Activated CD4-positive, alpha-beta T cell treated with anti-CD3 and anti-CD28 coated beads for 36 hours (primary cell): ENCODE measurements around the gene TLE5. TPM values are rescaled to one million over a fixed set of nuclear protein-coding genes. Genes with fewer than 3 reads are reported as not detected.

Experiments used
- ATAC-seq: fragments of 200-7000 bp; cut with Tn5 transposase; one replicate; pipeline ENCODE4 v1.10.0; 2021; ENCODE audit warnings: mild to moderate bottlenecking, moderate library complexity
- CTCF ChIA-PET: fragments of 350-600 bp; sonication (Branson Sonifier 250); formaldehyde crosslinking; loops from one replicate; lab custom pipeline; 2021; ENCODE audit warnings: antibody characterized with exemption; lab: Charles Lee
- POLR2A ChIA-PET: fragments of 350-600 bp; sonication (Branson Sonifier 250); formaldehyde crosslinking; loops from one replicate; lab custom pipeline; 2021; ENCODE audit warnings: antibody characterized with exemption, inconsistent platforms; lab: Charles Lee
- DNase-seq: peaks from one replicate; pipeline ENCODE4 v3.0.0-alpha.2; 2020
- H3K27ac Mint-ChIP-seq: one replicate; pipeline ENCODE4 v1.8.0; 2021; ENCODE audit warnings: mixed read lengths
- H3K27me3 Mint-ChIP-seq: one replicate; pipeline ENCODE4 v1.8.0; 2021; ENCODE audit warnings: mixed read lengths
- H3K36me3 Mint-ChIP-seq: one replicate; pipeline ENCODE4 v1.8.0; 2021; ENCODE audit warnings: low read depth, mixed read lengths
- H3K4me1 Mint-ChIP-seq: one replicate; pipeline ENCODE4 v1.8.0; 2021; ENCODE audit warnings: mixed read lengths
- H3K4me3 Mint-ChIP-seq: one replicate; pipeline ENCODE4 v1.8.0; 2021; ENCODE audit warnings: mild to moderate bottlenecking, moderate library complexity, mixed read lengths
- H3K9me3 Mint-ChIP-seq: one replicate; pipeline ENCODE4 v1.8.0; 2021; ENCODE audit warnings: low read depth, mixed read lengths
- intact Hi-C, 2 experiments: fragments of 100-400 bp; cut with DNase I in 1 of 2; cut with micrococcal nuclease in 1 of 2; formaldehyde crosslinking; loops; one replicate each; pipeline versions ENCODE4 v1.14.2 to v1.15.1; 2022 to 2024; cut with DNase I, micrococcal nuclease
- total RNA-seq, 2 experiments: library from RNA; stranded (reverse); gene quantifications; one replicate each; pipeline ENCODE4 v1.2.3, GENCODE V29; 2021

Gene TLE5, protein sequence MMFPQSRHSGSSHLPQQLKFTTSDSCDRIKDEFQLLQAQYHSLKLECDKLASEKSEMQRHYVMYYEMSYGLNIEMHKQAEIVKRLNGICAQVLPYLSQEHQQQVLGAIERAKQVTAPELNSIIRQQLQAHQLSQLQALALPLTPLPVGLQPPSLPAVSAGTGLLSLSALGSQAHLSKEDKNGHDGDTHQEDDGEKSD
- 100 to 1,000 TPM; 349 to 533 TPM for total RNA-seq

DNA sequence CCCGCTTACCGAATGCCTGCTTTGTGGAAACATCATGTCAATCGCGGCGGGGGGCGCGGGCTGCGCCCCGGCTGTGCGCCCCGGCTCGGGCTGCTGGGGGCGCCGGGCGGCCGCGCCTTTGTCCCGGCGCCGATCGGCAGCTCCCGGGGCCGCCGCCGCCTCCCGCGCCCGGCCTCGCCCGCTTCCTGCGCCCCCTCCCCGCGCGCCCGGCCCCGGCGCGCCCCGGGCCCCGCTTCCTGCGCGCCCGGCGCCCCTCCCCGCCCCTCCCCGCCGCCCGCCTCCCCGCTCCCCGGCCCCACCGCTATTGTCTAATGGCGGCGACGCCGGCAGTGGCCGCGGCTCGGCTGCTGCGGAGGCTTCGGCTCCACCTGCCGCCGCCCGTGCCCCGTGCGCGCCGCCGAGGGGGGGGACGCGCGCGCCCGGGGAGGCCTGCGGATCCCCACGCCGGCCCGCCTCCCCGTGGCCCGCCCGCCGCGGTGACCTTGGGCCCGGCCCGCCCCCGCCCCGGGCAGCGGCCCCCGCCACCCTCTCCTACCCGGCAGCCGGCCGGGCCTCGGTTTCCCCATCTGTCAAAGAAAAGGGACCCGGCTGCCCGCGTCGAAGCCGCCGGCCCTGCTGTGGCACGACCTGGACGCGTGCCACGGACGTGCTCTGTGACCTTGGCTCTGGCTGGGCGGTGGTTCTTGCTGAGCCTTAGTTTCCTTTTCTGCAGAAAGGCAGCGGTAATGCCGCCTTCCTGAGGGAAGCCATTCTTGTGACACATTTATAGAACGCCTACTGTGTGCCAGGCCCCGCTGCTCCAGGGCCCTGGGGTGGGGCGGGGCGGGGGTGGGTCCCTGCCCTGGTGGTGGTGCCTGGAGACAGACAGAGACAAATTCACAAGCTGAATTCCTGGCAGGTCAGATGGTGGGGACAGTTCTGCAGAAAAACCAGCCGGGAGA lies at the start of gene TLE5:
TLE5 (minus strand) TSS at position 331 of the 941 bp plus-strand sequence; CDS start at position 36, 295 bp downstream.
- Mint-ChIP-seq H3K27me3 (no peaks in the 10 kb centered on the region), H3K36me3 (peaks cover 26% of the 10 kb centered on the region), H3K4me1 (peaks cover 35% of the 10 kb centered on the region), H3K9me3 (no peaks in the 10 kb centered on the region), H3K27ac (peak within 1 kb of the TSS; percentile 97), H3K4me3 (peak within 1 kb of the TSS; percentile 82)
- ChIA-PET POLR2A (interaction anchor here (2.2 kb wide), 1 partner anchor 10 kb away, joined by 6 read pairs; no protein-coding TSS in a partner anchor), CTCF (interaction anchor here (1.2 to 1.6 kb wide), 3 partner anchors 10 to 42 kb away, joined by 3 to 6 read pairs (median 4); no protein-coding TSS in a partner anchor)
- DNase-seq = peak; percentile 83
- intact Hi-C loops = loop anchor here (1.0 to 10.0 kb wide), 6 partner anchors 27 to 442 kb away; partner anchors contain the start of genes DOHH (in 1 of the 2), FZR1 (in 1 of the 2), NCLN (in 1 of the 2) and TLE6 (in 1 of the 2)
- peak; percentile 71 for ATAC-seq

DNA sequence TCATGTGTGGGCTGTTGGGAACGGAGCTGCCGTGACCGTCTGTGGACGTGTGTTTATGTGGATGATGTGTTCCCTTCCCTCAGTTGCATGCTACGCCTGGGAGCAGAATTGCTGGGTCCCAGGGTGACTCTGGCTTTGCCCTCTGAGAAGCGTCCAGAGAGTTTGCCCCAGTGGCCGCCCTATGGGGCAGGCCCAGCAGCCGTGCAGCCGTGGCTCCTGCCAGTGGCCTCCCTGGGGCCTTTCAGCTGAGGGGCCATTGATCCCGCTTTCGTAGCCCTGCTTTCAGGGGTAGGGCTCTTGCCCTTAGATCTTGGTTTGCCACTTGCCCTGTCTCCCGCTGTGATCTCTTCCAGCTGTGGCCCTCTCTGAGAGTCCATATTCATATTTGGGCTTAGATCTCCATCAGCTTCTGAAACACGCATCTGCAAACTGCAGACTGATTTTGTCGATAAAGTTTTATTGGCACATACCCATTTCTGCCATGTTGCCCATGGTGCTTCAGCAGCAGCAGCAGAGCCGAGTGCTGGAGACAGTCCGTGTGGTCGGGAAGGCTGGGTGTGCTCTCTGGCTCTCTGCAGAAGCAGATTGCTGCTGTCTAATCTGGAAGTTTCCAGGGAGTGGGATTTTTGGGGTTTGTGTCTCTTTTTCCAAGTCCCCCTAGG lies 49.4 kb upstream of the TLE5 start:
- Mint-ChIP-seq H3K4me3 (no peak overlapping the region), H3K27ac (no peak overlapping the region), H3K36me3 (no peaks in the 10 kb centered on the region), H3K4me1 (peaks cover 2% of the 10 kb centered on the region), H3K27me3 (no peaks in the 10 kb centered on the region), H3K9me3 (no peaks in the 10 kb centered on the region)
- ATAC-seq (no peak), DNase-seq (no peak)
- POLR2A ChIA-PET = interaction anchor here (1.0 kb wide), 1 partner anchor 27 kb away, joined by 4 read pairs; no protein-coding TSS in a partner anchor
- intact Hi-C loops = no loop called here
- CTCF ChIA-PET = interaction anchor here (0.5 kb wide), 1 partner anchor 129 kb away, joined by 3 read pairs; no protein-coding TSS in a partner anchor

DNA sequence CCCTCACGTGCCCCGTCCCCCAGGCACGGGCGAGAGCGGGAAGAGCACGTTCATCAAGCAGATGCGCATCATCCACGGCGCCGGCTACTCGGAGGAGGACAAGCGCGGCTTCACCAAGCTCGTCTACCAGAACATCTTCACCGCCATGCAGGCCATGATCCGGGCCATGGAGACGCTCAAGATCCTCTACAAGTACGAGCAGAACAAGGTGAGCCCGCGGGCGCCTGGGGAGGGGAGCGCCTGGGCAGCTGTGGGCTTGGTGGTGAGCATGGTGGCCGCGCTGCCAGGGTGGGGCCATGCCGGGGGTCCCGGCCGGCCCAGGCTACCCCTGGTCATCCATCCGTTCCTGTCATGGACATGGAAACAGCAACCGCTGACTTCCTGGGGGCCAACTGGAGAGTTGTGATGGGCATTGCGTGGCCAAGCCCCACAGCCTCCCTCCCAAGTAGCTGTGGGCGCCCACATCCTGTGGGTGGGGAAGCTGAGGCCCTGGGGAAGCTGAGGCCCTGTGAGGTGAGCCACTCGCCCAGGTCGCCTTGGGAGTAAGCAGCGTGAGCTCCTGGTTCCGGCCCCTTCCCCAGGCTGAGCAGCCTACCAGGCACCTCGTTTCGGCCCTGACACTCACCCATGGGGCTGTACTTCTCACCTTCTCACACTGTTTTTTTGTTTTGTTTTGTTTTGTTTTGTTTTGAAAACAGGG lies 48.0 kb upstream of the TLE5 start:
- ChIA-PET POLR2A (interaction anchor here (1.0 kb wide), 1 partner anchor 25 kb away, joined by 4 read pairs; no protein-coding TSS in a partner anchor), CTCF (interaction anchor here (0.5 to 3.1 kb wide), 6 partner anchors 14 to 156 kb away, joined by 3 to 10 read pairs (median 4); partner anchors contain the start of gene TLE6)
- no peak overlapping the region for H3K4me3 Mint-ChIP-seq
- intact Hi-C loops = no loop called here
- no peak overlapping the region for H3K27ac Mint-ChIP-seq
- no peaks in the 10 kb centered on the region for H3K27me3 Mint-ChIP-seq
- DNase-seq (no peak), ATAC-seq (no peak)
- no peaks in the 10 kb centered on the region for H3K9me3 Mint-ChIP-seq
- H3K4me1 Mint-ChIP-seq = peaks cover 2% of the 10 kb centered on the region
- H3K36me3 Mint-ChIP-seq = no peaks in the 10 kb centered on the region

DNA sequence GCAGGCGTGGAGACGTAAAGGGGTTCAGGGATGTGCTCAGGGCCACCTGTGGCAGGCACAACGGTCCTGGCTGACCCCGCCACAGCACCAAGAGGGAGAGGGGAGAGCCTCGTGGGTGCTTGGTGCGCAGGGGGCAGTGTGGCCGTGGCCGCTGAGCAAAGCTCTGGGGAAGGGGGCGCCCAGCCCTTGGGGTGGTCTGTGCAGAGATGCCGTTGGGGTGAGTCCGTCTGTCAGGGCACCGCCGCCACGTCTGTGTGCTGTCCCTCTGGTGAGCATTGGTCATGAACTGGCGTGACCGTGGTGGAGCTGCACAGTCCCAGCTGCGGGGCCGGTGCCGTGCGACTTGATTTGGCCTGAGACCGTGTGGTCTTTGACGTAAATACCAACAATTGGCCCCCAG lies 47.2 kb upstream of the TLE5 start:
- H3K9me3 Mint-ChIP-seq = no peaks in the 10 kb centered on the region
- no peak overlapping the region for H3K4me3 Mint-ChIP-seq
- no peak for ATAC-seq
- H3K4me1 Mint-ChIP-seq = peaks cover 2% of the 10 kb centered on the region
- no peak for DNase-seq
- H3K36me3 Mint-ChIP-seq = no peaks in the 10 kb centered on the region
- no peaks in the 10 kb centered on the region for H3K27me3 Mint-ChIP-seq
- POLR2A ChIA-PET = no interaction called here
- H3K27ac Mint-ChIP-seq = no peak overlapping the region
- intact Hi-C loops = loop anchor here (5.0 to 10.0 kb wide), 2 partner anchors 42 to 465 kb away; no protein-coding TSS in a partner anchor
- CTCF ChIA-PET = interaction anchor here (0.5 to 3.1 kb wide), 7 partner anchors 11 to 155 kb away, joined by 3 to 10 read pairs (median 4); partner anchors contain the start of gene TLE6

DNA sequence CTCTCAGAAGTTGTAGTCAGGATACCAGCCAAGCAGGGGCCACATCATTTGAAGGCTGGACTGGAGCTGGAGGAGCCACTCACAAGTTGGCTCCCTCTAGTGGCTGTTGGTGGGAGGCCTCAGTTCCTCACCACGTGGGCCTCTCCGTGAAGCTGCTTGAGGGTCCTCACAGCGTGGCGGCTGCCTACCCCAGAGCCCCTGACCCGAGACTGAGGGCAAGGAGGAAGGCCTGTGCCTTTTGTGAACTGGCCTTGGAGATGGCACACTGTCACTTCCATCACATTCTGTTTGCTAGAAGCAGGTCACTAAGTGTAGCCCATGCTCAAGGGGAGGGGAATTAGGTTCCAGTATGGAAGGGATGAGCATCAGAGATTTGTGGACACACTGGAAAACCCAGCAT lies 46.5 kb upstream of the TLE5 start:
- intact Hi-C loops = loop anchor here (1.0 to 10.0 kb wide), 4 partner anchors 32 to 464 kb away; no protein-coding TSS in a partner anchor
- no peaks in the 10 kb centered on the region for H3K27me3 Mint-ChIP-seq
- ChIA-PET CTCF (interaction anchor here (0.6 to 3.1 kb wide), 16 partner anchors 10 to 158 kb away, joined by 3 to 10 read pairs (median 4); no protein-coding TSS in a partner anchor), POLR2A (no interaction called here)
- H3K4me1 Mint-ChIP-seq = peaks cover 6% of the 10 kb centered on the region
- no peaks in the 10 kb centered on the region for H3K9me3 Mint-ChIP-seq
- no peak overlapping the region for H3K27ac Mint-ChIP-seq
- DNase-seq (peak; percentile 84), ATAC-seq (peak; percentile 80)
- H3K36me3 Mint-ChIP-seq = no peaks in the 10 kb centered on the region
- no peak overlapping the region for H3K4me3 Mint-ChIP-seq

DNA sequence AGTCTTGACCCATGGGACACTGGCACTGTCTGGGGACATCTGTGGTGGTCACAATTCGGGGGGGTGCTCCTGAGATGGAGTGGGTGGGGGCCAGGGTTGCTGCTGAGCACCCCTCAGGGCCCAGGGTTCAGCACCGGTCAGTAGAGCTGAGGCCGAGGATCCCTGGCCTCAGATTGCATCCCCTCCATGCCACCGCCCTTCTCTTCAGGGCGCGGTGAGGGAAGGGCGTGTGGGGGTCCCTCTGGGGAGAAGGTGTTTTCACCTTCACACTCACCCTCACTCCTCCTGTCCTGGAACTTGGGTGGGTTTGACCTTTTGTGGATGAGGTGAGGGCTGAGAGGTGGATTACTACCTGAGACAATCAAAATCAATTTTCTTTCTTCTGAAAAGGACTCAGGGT lies 45.4 kb upstream of the TLE5 start:
- no peak overlapping the region for H3K27ac Mint-ChIP-seq
- no peaks in the 10 kb centered on the region for H3K36me3 Mint-ChIP-seq

DNA sequence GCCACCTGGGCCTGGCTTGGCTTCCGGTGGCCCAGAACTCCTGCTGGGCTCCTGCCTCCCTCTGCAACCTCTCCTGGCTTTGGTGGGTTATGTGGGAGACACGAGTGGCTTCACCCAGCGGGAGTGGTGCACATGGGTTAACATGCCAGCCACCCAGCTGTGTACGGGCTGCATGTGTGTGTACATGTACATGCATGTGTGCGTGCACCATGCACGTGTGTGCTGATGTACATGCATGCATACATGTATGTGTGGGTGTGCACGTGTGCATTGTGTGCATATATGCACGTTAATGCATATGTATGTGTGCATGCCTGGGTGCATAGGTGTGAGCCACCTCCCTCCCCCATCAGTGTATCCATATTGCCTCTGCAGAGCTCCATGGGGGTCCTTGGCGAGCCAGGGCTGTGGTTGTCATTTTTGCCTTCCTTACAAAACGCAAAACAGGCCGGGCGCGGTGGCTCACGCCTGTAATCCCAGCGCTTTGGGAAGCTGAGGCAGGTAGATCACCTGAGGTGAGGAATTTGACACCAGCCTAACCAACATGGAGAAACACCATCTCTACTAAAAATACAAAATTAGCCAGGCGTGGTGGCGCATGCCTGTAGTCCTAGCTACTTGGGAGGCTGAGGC lies 44.3 kb upstream of the TLE5 start:
- intact Hi-C loops = loop anchor here (5.0 to 10.0 kb wide), 2 partner anchors 39 to 462 kb away; no protein-coding TSS in a partner anchor
- ATAC-seq (no peak), DNase-seq (no peak)
- CTCF ChIA-PET = interaction anchor here (0.6 to 1.1 kb wide), 5 partner anchors 9 to 1124 kb away, joined by 3 to 4 read pairs (median 3); no protein-coding TSS in a partner anchor
- POLR2A ChIA-PET = no interaction called here
- Mint-ChIP-seq H3K27ac (no peak overlapping the region), H3K4me1 (peaks cover 8% of the 10 kb centered on the region), H3K4me3 (no peak overlapping the region), H3K36me3 (no peaks in the 10 kb centered on the region), H3K9me3 (no peaks in the 10 kb centered on the region), H3K27me3 (no peaks in the 10 kb centered on the region)

More for the DNA sequence above, 45.4 kb upstream of the TLE5 start:
- H3K9me3 Mint-ChIP-seq = no peaks in the 10 kb centered on the region
- H3K27me3 Mint-ChIP-seq = no peaks in the 10 kb centered on the region
- ChIA-PET POLR2A (no interaction called here), CTCF (interaction anchor here (1.1 to 3.1 kb wide), 4 partner anchors 17 to 145 kb away, joined by 3 to 10 read pairs (median 7); no protein-coding TSS in a partner anchor)
- no peak overlapping the region for H3K4me3 Mint-ChIP-seq
- DNase-seq (no peak), ATAC-seq (no peak)
- peaks cover 8% of the 10 kb centered on the region for H3K4me1 Mint-ChIP-seq
- intact Hi-C loops = loop anchor here (1.0 to 10.0 kb wide), 4 partner anchors 31 to 463 kb away; no protein-coding TSS in a partner anchor

DNA sequence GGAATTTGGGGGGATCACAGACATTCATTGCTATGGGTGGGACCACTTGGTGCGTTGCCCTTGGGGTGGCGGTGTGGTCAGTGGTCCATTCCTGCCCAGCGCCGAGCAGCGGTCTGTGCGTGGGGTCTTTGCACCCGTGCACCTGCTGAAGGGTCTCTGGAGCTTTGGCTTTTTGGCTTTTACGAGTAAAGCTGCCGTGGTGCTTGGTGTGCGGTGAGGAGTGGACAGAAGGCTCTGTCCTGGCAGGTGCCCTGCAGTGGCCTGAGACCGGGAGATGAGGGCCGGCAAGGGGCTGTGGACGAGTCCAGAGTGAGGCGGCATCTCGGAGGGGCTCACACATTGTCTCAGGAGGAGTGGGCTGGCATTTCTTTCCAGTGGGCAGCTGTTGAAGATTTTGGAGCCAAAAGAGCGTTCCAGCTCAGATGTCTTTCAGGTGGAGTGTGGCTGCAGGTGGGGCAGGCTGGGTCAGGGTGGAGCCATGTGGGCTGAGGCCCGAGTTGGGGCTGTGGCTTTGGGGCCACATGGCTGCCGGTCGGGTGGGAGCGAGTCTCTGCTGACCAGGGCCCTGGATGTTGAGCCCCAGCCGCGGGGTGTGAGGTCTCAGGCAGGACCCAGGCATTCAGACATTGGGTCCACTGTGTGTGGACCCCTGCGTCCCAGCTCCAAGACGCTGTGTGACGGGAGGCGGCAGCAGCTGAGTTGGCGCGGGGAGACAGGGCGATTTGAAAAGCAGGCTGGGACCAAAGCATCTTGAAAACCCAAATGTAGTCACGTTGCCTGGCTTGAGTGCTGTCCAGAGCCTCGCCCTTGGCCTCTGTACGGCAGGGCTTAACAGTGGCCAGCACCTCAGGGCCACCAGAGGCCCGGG lies 43.6 kb upstream of the TLE5 start:
- intact Hi-C loops = loop anchor here (5.0 to 10.0 kb wide), 2 partner anchors 39 to 461 kb away; no protein-coding TSS in a partner anchor

DNA sequence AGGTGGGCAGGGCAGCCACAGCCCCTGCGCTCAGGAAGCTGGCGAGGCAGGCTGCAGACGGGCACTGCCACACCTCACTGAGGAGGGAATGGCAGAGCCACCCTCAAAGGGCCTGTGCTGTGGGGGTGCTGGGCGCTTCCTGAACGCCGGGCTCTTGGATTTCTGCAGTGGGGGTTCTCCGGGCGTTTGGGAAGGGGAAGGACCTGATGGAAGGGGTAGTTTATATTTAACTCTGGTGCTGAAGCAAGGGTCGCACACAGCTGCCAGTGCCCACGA lies 42.4 kb upstream of the TLE5 start:
- DNase-seq (no peak), ATAC-seq (no peak)
- Mint-ChIP-seq H3K27ac (no peak overlapping the region), H3K4me1 (peaks cover 10% of the 10 kb centered on the region), H3K4me3 (no peak overlapping the region), H3K9me3 (no peaks in the 10 kb centered on the region), H3K27me3 (no peaks in the 10 kb centered on the region), H3K36me3 (no peaks in the 10 kb centered on the region)
- CTCF ChIA-PET = interaction anchor here (1.1 to 4.1 kb wide), 21 partner anchors 10 to 217 kb away, joined by 3 to 28 read pairs (median 6); partner anchors contain the start of gene TLE6
- intact Hi-C loops = loop anchor here (1.0 to 10.0 kb wide), 3 partner anchors 28 to 460 kb away; no protein-coding TSS in a partner anchor
- POLR2A ChIA-PET = no interaction called here

More for the DNA sequence above, 43.6 kb upstream of the TLE5 start:
- Mint-ChIP-seq H3K27ac (no peak overlapping the region), H3K4me1 (peaks cover 8% of the 10 kb centered on the region), H3K9me3 (no peaks in the 10 kb centered on the region), H3K36me3 (no peaks in the 10 kb centered on the region), H3K27me3 (no peaks in the 10 kb centered on the region), H3K4me3 (no peak overlapping the region)
- ChIA-PET POLR2A (no interaction called here), CTCF (interaction anchor here (0.6 to 4.1 kb wide), 6 partner anchors 8 to 1396 kb away, joined by 3 to 28 read pairs (median 4); no protein-coding TSS in a partner anchor)
- ATAC-seq (no peak), DNase-seq (no peak)
